NCI-H2196 (cell line): ENCODE measurements around the gene CPA1.
"Not testable (repeated sequence)": the region's sequence is repeated elsewhere in the genome, so short reads cannot be mapped to it uniquely, and the experiment has no call there.

Experiments
- DNase-seq: peaks from one replicate; lab custom pipeline; 2025; ENCODE audit not compliant: unreplicated experiment; lab: John Stamatoyannopoulos, UW

CPA1 gene

DNA sequence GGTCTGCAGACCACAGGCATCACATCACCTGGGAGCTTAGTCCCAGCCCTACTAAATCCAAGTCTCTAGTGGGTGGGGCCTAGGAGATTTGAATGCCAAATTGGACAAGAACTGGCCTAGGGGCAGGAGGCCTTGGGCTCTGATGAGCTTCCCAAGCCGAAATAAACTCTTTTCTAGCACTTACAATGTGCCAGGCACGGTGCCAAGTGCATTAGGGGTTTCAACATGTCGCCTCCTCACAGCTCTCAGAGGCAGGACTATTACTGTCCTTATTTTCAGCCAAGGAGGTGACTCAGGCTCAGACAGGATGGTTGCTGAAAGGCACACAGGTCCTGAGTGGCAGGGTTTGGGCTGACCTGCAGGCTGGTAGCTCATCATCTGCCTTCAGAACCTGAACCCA is 9.2 kb upstream of the CPA1 start:
- DNase-seq: no peak

DNA sequence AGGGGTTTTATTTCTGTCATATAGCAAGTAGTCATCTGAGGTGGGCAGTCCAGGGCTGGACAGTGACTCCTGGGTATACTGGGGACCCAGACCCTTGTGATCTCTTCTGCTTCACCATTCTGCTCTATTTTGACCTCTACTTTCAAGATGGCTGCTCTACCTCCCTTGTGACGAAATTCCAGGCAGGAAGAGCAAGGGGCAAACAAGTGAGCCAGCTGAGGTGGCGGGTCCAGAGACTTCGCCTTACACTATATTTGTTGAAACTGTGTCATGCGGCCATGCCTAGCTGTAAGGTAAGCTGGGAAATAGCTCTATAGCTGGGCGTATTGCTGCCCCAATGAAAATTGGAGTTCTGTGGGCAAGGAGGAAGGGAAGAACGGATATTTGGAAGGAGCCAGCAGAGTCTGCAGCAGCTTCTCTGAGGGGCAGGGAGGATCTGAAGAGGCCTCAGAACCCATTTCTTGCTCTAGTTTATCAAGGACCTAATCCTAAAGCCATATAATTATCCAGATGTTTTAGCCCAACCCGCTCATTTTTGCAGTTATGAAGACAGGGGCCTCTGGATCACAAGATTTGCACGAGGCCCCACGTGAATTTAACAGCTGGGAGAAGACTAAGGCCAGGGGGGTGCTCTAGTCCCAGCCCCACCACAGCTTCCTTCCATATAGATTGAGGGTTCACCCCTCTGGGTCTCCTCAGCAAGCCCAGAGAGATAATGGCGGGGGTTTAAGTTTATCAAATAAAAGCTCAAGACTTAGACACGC is 7.7 kb upstream of the CPA1 start:
- no peak for DNase-seq

- DNase-seq: no peak
These were observed 5.8 kb upstream of the CPA1 start for GRCh38 chr7:130374507-130374906.

- not testable (repeated sequence) for DNase-seq
These were observed 3.8 kb upstream of the CPA1 start for GRCh38 chr7:130376461-130376860.

DNA sequence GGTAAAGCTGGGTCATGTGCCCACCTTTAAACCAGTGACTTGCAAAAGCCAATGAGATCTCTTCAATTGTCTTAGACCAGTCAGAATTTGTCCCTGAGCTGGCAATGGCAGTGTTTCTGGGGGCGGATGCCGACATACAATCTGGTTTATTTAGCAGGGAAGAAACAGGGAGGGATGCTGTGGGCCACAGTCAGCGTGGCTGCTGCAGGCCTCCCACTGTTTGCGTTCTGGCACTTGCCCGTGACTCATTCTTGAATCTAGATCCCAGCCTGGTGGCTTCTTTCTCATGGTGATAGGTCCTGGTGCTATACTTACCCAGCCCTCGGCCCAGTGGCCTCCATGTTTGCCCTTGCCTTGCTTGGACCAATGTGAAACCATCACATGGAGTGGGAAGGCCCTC is 3.1 kb upstream of the CPA1 start:
- DNase-seq: no peak

GRCh38 chr7:130379019-130379418 is 1.3 kb upstream of the CPA1 start:
- no peak for DNase-seq

DNA sequence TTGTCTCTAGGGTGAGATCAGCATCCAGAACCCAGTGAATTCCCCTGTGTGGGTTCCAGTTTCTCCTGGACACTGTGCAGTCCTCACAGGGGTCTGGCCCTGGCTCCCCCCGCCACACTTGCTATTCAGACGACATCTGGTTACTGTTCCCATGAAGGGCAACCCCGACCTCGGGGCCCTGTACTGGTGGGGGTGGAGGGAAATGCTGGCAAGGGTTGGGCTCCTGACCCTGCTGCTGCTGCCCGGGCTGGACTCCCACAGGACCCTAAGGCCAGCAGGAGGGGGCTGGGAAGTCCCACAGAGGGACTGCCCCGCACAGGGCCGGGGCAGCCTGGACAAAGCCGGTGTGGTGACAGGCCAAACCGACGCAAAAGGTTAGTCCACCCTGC is 768 bp upstream of the CPA1 start:
- DNase-seq: no peak

GRCh38 chr7:130380861-130381455 is 664 bp downstream of the CPA1 start:
- DNase-seq: no peak

GRCh38 chr7:130381468-130382312 is 1.4 kb downstream of the CPA1 start:
- no peak for DNase-seq

- DNase-seq: no peak
These were observed 3.1 kb downstream of the CPA1 start for GRCh38 chr7:130383187-130383980.

GRCh38 chr7:130384371-130384801 is 4.1 kb downstream of the CPA1 start:
- DNase-seq: no peak

DNA sequence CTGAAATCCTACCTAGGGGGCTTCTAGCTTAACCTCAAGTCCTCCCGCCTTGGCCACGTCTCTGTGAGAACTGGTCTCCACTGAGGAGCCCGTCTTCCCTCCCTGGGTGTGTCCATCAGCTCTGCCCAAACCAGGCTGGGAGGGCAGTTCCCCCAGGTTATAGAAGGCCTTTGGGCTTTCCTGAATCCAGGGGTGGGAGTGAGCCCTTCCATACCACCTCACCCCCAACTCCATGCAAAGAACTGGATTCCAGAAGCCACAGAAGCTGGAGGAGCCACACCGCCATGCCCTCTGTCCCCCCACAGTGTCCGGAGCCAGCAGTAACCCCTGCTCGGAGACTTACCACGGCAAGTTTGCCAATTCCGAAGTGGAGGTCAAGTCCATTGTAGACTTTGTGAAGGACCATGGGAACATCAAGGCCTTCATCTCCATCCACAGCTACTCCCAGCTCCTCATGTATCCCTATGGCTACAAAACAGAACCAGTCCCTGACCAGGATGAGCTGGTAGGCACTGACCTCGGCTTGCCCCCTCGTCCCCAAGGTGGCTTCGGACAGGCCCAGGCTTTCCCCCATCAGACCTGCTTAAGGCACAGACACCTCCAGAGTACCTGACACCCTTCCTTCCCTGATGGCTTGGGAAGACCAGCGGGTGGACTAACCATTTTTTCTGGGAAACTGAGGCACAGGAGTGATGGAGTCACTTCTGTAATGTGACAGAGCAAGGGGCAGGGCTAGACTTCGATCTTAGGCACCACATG is 4.7 kb downstream of the CPA1 start:
- DNase-seq: no peak

DNA sequence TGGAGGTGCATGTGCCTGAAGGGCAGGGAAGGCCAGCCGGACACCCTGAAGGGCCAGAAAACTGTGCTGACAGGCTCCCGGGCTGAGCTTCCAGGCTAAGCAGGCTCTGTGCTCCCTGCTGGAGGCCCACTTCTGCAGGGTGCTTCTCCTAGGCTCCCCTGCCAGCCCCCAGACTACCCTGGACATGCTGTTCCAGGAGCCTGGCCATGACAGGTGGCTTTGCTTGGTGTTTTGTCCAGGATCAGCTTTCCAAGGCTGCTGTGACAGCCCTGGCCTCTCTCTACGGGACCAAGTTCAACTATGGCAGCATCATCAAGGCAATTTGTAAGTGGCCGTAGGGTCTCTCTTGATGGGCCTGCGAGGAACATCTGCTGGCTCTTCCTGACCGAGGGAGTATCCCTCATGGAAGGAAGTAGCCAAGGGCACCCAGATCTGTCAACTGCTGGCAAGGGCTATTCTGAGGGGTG is 5.3 kb downstream of the CPA1 start:
- DNase-seq: no peak

DNA sequence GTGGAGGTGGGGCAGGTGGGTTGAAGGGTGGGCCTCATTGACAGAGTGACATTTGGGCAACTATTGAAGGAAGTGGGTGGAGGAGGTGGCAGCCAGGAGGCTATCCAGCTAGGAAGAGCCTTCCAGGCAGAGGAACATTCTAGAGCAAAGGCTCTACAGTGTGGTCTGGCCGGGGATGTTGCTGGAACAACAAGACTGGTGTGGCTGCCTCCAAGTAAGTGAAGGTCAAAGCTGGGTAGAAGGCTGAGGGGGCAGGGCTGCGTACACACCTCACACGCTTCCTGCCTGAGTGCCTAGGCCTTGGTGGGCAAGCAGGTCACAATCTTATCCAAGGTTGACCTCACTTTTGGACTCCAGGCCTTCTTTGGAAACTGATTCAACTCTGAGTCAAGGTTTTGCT is 6.6 kb downstream of the CPA1 start:
- no peak for DNase-seq

GRCh38 chr7:130387306-130387627 is 7.0 kb downstream of the CPA1 start:
- no peak for DNase-seq

GRCh38 chr7:130387628-130388403 is 7.5 kb downstream of the CPA1 start:
- no peak for DNase-seq

- DNase-seq: no peak
These were observed 8.4 kb downstream of the CPA1 start for GRCh38 chr7:130388671-130389070.

DNA sequence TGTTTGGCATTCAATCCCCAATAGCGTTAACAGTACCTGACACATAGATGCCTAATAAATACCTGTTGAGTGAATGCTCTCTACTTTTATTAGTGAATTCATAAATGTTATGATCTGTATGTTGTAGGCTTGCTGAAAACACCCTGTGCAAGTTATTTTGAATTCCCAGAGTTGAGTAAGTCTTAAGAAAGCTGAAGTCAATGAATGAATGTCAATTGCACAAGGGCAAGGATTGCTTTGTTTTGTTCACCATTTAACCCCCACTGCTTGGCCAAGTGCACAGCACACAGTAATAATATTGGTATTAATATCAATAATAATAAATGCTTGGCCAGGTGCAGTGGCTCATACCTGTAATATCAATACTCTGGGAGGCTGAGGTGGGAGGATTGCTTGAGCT is 10.2 kb downstream of the CPA1 start:
- no peak for DNase-seq

DNA sequence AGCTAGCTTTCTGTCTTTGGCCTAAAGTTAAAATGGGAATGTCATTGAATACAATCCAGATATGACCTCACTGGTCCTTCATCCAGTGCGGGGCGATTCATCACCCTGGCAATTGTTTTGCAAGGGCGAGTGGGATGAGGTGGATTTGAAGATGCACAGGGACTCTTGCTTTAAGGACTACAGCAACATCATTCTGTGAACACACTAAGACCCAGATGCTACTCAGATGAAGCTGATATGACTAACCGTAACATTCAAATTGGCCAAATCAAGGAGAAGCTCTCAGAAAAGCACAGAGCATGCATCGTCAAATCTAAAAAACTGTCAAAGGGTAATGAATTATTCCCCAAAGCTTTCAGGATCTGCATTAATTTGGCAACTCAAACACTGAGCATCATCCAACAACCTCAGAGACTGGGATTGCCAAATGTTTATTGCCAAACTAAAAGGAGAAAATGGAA is 12.8 kb downstream of the CPA1 start:
- DNase-seq: no peak
